HL-60 (cell line): ENCODE measurements around the gene MMP28.

Experiments
- CTCF ChIP-seq: IDR thresholded peaks from one replicate; pipeline ENCODE4 v1.5.1; 2011; ENCODE audit warnings: low read length, control low read depth, inconsistent platforms; ENCODE audit not compliant: insufficient read depth
- GABPA ChIP-seq: IDR thresholded peaks from 2 replicates; pipeline ENCODE4 v1.6.1; 2012; ENCODE audit warnings: low read depth
- POLR2AphosphoS5 ChIP-seq: IDR thresholded peaks from 2 replicates; pipeline ENCODE4 v1.6.1; 2012; ENCODE audit warnings: low read depth
- SPI1 ChIP-seq: IDR thresholded peaks from 2 replicates; pipeline ENCODE4 v1.6.1; 2012; ENCODE audit warnings: low read depth, mild to moderate bottlenecking, borderline replicate concordance

GRCh38 chr17:35769895-35770486 is 25.4 kb downstream of the MMP28 start:
- TF ChIP-seq CTCF (no peak), GABPA (no peak), POLR2AphosphoS5 (no peak), SPI1 (no peak)
